H1 (cell line): ENCODE data around the gene PFKFB3. TPM values are rescaled to one million over a fixed set of nuclear protein-coding genes. Genes with fewer than 3 reads are reported as not detected.

Experiments used
- CTCF ChIA-PET: fragments of 300-600 bp; sonication (Branson Sonifier 250); formaldehyde crosslinking; loops from one replicate; lab custom pipeline; 2021; ENCODE audit not compliant: partially characterized antibody; lab: Charles Lee
- POLR2A ChIA-PET: fragments of 300-600 bp; sonication (Branson Sonifier 250); formaldehyde crosslinking; loops from one replicate; lab custom pipeline; 2021; ENCODE audit warnings: inconsistent platforms; ENCODE audit not compliant: partially characterized antibody; lab: Charles Lee
- DNase-seq, 2 experiments: peaks; one replicate each; pipeline versions ENCODE4 v3.0.0 to v3.0.0-alpha.2; 2010 to 2022; ENCODE audit warnings: low spot score in 2 of 2, low read depth in 1 of 2, mixed read lengths in 1 of 2
- FAIRE-seq: peaks from 2 replicates; lab custom pipeline; 2011; peaks lifted over from hg19 to GRCh38; lab: Jason Lieb, UNC
- H2AFZ ChIP-seq: 2 replicates; pipeline ENCODE4 v1.8.1; 2012; ENCODE audit warnings: low read length, inconsistent platforms
- H2AK5ac ChIP-seq: 2 replicates; pipeline ENCODE4 v1.6.1; 2013; ENCODE audit warnings: low read depth, low read length
- H2BK120ac ChIP-seq: replicated peaks from 2 replicates; pipeline ENCODE3; 2013; ENCODE audit warnings: low read depth, low read length, inconsistent platforms
- H2BK12ac ChIP-seq: 2 replicates; pipeline ENCODE4 v1.6.1; 2013; ENCODE audit warnings: low read depth, low read length
- H2BK15ac ChIP-seq: 2 replicates; pipeline ENCODE4 v1.6.1; 2013; ENCODE audit warnings: low read length
- H2BK20ac ChIP-seq: 2 replicates; pipeline ENCODE4 v1.6.1; 2013; ENCODE audit warnings: low read length
- H2BK5ac ChIP-seq: 2 replicates; pipeline ENCODE4 v1.6.1; 2013; ENCODE audit warnings: low read depth, low read length
- H3K14ac ChIP-seq: 2 replicates; pipeline ENCODE4 v1.6.1; 2013; ENCODE audit warnings: inconsistent platforms; ENCODE audit not compliant: insufficient read length
- H3K18ac ChIP-seq: 2 replicates; pipeline ENCODE4 v1.6.1; 2013; ENCODE audit warnings: low read length; ENCODE audit errors: extremely low read depth
- H3K23ac ChIP-seq: 2 replicates; pipeline ENCODE4 v1.6.1; 2013; ENCODE audit warnings: inconsistent platforms; ENCODE audit not compliant: insufficient read length
- H3K23me2 ChIP-seq: 2 replicates; pipeline ENCODE4 v1.6.1; 2013; ENCODE audit warnings: low read depth, low read length
- H3K27ac ChIP-seq: 2 replicates; pipeline ENCODE4 v1.6.1; 2011; ENCODE audit warnings: low read depth, low read length, inconsistent platforms
- H3K27me3 ChIP-seq, 4 experiments: replicated peaks in 1 of 4; 1 replicate in 1 of 4; 2 replicates in 3 of 4; pipeline versions ENCODE4 v1.6.1 to v1.8.1; 2011 to 2013; ENCODE audit warnings: low read length in 3 of 4, mild to moderate bottlenecking in 3 of 4, inconsistent platforms in 2 of 4, mixed read lengths in 2 of 4, moderate library complexity in 1 of 4; ENCODE audit not compliant: control insufficient read depth in 3 of 4, insufficient read depth in 3 of 4; ENCODE audit errors: extremely low read depth in 1 of 4
- H3K36me3 ChIP-seq, 4 experiments: 2 replicates each; pipeline versions ENCODE4 v1.6.1 to v1.8.1; 2011 to 2013; ENCODE audit warnings: mild to moderate bottlenecking in 4 of 4, low read length in 3 of 4, moderate library complexity in 2 of 4, control low read depth in 1 of 4, inconsistent platforms in 1 of 4; ENCODE audit not compliant: insufficient read depth in 4 of 4, control insufficient read depth in 2 of 4
- H3K4ac ChIP-seq: replicated peaks from 2 replicates; pipeline ENCODE3; 2013; ENCODE audit warnings: low read length, low read depth, mixed read lengths, inconsistent platforms; ENCODE audit not compliant: insufficient read length
- H3K4me1 ChIP-seq, 4 experiments: replicated peaks in 1 of 4; 1 replicate in 1 of 4; 2 replicates in 3 of 4; pipeline versions ENCODE4 v1.6.1 to v1.8.1; 2011 to 2013; ENCODE audit warnings: low read length in 3 of 4, inconsistent platforms in 2 of 4, mixed read lengths in 1 of 4; ENCODE audit not compliant: insufficient read depth in 4 of 4, control insufficient read depth in 3 of 4
- H3K4me2 ChIP-seq, 2 experiments: 2 replicates each; pipeline versions ENCODE4 v1.6.1 to v1.8.1; 2011 to 2013; ENCODE audit warnings: low read depth in 2 of 2, low read length in 2 of 2, control low read depth in 1 of 2, inconsistent platforms in 1 of 2, mild to moderate bottlenecking in 1 of 2; ENCODE audit not compliant: insufficient read depth in 1 of 2
- H3K4me3 ChIP-seq, 4 experiments: fragments of 200-600, 300-600 bp in 1 of 4; sonication (generic), shearing (Covaris generic), sonication (Bioruptor Twin) in 1 of 4; 2 replicates each; pipeline versions ENCODE4 v1.5.1 to v1.8.1; 2011 to 2016; ENCODE audit warnings: low read length in 4 of 4, low read depth in 3 of 4, control low read depth in 2 of 4, inconsistent platforms in 2 of 4, mild to moderate bottlenecking in 2 of 4, mixed read lengths in 1 of 4, moderate library complexity in 1 of 4; ENCODE audit not compliant: insufficient read depth in 2 of 4; ENCODE audit errors: extremely low read depth in 1 of 4
- H3K56ac ChIP-seq: replicated peaks from 2 replicates; pipeline ENCODE3; 2013; ENCODE audit warnings: low read depth, mild to moderate bottlenecking, mixed read lengths, low read length, inconsistent platforms; ENCODE audit not compliant: insufficient read length
- H3K79me1 ChIP-seq: 2 replicates; pipeline ENCODE4 v1.6.1; 2013; ENCODE audit warnings: low read depth, low read length, control low read depth
- H3K79me2 ChIP-seq, 2 experiments: 2 replicates each; pipeline versions ENCODE4 v1.6.1 to v1.8.1; 2012 to 2013; ENCODE audit warnings: low read length in 2 of 2, mild to moderate bottlenecking in 2 of 2, inconsistent platforms in 1 of 2; ENCODE audit not compliant: insufficient read depth in 2 of 2, control insufficient read depth in 1 of 2
- H3K9ac ChIP-seq, 4 experiments: replicated peaks in 1 of 4; 1 replicate in 1 of 4; 2 replicates in 3 of 4; pipeline versions ENCODE4 v1.6.1 to v1.8.1; 2011 to 2013; ENCODE audit warnings: low read depth in 3 of 4, low read length in 3 of 4, control low read depth in 2 of 4, mild to moderate bottlenecking in 2 of 4, moderate library complexity in 2 of 4, inconsistent platforms in 1 of 4; ENCODE audit errors: extremely low read depth in 1 of 4
- H3K9me3 ChIP-seq, 2 experiments: 2 replicates each; pipeline versions ENCODE4 v1.6.1 to v1.8.1; 2012 to 2013; ENCODE audit warnings: mild to moderate bottlenecking in 2 of 2, moderate library complexity in 2 of 2, control low read depth in 1 of 2, inconsistent platforms in 1 of 2, low read depth in 1 of 2, low read length in 1 of 2, mixed read lengths in 1 of 2; ENCODE audit not compliant: insufficient read depth in 2 of 2
- H4K20me1 ChIP-seq, 2 experiments: replicated peaks in 1 of 2; 2 replicates each; pipeline versions ENCODE3 to v1.8.1; 2011 to 2013; ENCODE audit warnings: inconsistent platforms in 2 of 2, low read length in 2 of 2, mild to moderate bottlenecking in 1 of 2; ENCODE audit not compliant: insufficient read depth in 2 of 2, control insufficient read depth in 1 of 2
- H4K5ac ChIP-seq: 2 replicates; pipeline ENCODE4 v1.6.1; 2013; ENCODE audit warnings: low read length, low read depth, mixed read lengths, inconsistent platforms; ENCODE audit not compliant: insufficient read length
- H4K8ac ChIP-seq: 2 replicates; pipeline ENCODE4 v1.8.0; 2013; ENCODE audit warnings: mild to moderate bottlenecking, moderate library complexity, low read length, inconsistent platforms; ENCODE audit not compliant: insufficient read depth; ENCODE audit errors: extremely low read depth
- H4K91ac ChIP-seq: replicated peaks from 2 replicates; pipeline ENCODE3; 2013; ENCODE audit warnings: low read length, mixed read lengths, inconsistent platforms; ENCODE audit not compliant: insufficient read length
- CBX5 ChIP-seq: fragments of 300-800, 300-1000 bp; sonication (generic); IDR thresholded peaks from 2 replicates; pipeline ENCODE4 v1.7.1; 2016; ENCODE audit warnings: antibody characterized with exemption, low read length, low read depth
- CEBPB ChIP-seq: IDR thresholded peaks from 2 replicates; pipeline ENCODE4 v1.6.1; 2012; ENCODE audit warnings: low read depth, low read length
- GTF2F1 ChIP-seq: IDR thresholded peaks from 2 replicates; pipeline ENCODE4 v1.6.1; 2012; ENCODE audit warnings: low read depth, low read length, improper control_type of control experiment, borderline replicate concordance
- KDM1A ChIP-seq: fragments of 200-600, 300-600 bp; sonication (generic); IDR thresholded peaks from 2 replicates; pipeline ENCODE4 v1.7.1; 2016; ENCODE audit warnings: mild to moderate bottlenecking, low read length, borderline replicate concordance
- KDM5A ChIP-seq: fragments of 200-600 bp; IDR thresholded peaks from 2 replicates; pipeline ENCODE4 v1.7.1; 2012; ENCODE audit warnings: mild to moderate bottlenecking, low read length, inconsistent platforms, mixed read lengths
- PHF8 ChIP-seq: fragments of 200-600 bp; sonication (generic); conservative IDR thresholded peaks from 2 replicates; pipeline ENCODE4 v1.7.1; 2012; ENCODE audit warnings: low read depth, mild to moderate bottlenecking, inconsistent platforms, low read length, moderate library complexity
- RAD21 ChIP-seq, 2 experiments: IDR thresholded peaks in 1 of 2; conservative IDR thresholded peaks in 1 of 2; 2 replicates each; pipeline ENCODE4 v1.6.1; 2011; ENCODE audit warnings: low read depth in 2 of 2, low read length in 2 of 2, improper control_type of control experiment in 1 of 2, inconsistent platforms in 1 of 2, mild to moderate bottlenecking in 1 of 2, moderate library complexity in 1 of 2
- SAP30 ChIP-seq: fragments of 300-600 bp; sonication (generic); IDR thresholded peaks from 2 replicates; pipeline ENCODE4 v1.7.1; 2012; ENCODE audit warnings: low read length, moderate library complexity, mild to moderate bottlenecking, inconsistent platforms; ENCODE audit not compliant: insufficient read depth, insufficient replicate concordance
- SIRT6 ChIP-seq: IDR thresholded peaks from one replicate; pipeline ENCODE4 v1.7.1; 2012; ENCODE audit warnings: low read length, inconsistent platforms
- TEAD4 ChIP-seq: IDR thresholded peaks from 2 replicates; pipeline ENCODE4 v1.6.1; 2012; ENCODE audit warnings: low read depth, low read length, inconsistent platforms, mixed read lengths
- ZNF274 ChIP-seq: IDR thresholded peaks from 2 replicates; pipeline ENCODE4 v1.7.0; 2012; ENCODE audit warnings: low read length, borderline replicate concordance; ENCODE audit errors: extremely low read depth
- WGBS, 2 experiments: shearing (Covaris generic) in 1 of 2; methylation state at CpG; one replicate each; pipeline versions ENCODE4 v1.1.6 to v1.1.7; 2013 to 2015; ENCODE audit warnings: low lambda C conversion rate in 2 of 2, mixed read lengths in 2 of 2, inconsistent platforms in 1 of 2, low coverage in 1 of 2, missing lambda C conversion rate in 1 of 2; ENCODE audit not compliant: insufficient replicate concordance in 2 of 2, insufficient coverage in 1 of 2, insufficient read length in 1 of 2; ENCODE audit errors: extremely low coverage in 1 of 2, missing lambda C conversion rate in 1 of 2; 5-methylcytosine and 5-hydroxymethylcytosine counted together
- polyA plus RNA-seq, 7 experiments: library from polyadenylated mRNA; depleted of rRNA in 3 of 7; stranded (reverse) in 5 of 7; unstranded in 2 of 7; fragments of >200 nt in 5 of 7; fragments of 200-250 nt in 2 of 7; gene quantifications; 1 replicate in 5 of 7; 2 replicates in 1 of 7; 4 replicates in 1 of 7; pipeline versions ENCODE4 v1.2.1 to v1.2.3, GENCODE V29; 2011 to 2013; ENCODE audit warnings: missing spikeins in 2 of 7, mixed read lengths in 2 of 7
- total RNA-seq: library from RNA; stranded (reverse); fragmentation: NEBNext Ultra II Directional; extraction: Animal tissue kit (Norgen Biotek cat#: 25700); gene quantifications from 2 replicates; pipeline ENCODE4 v1.2.1, GENCODE V29; 2021
- TF ChIP-seq, protein P1 (sequence below): IDR thresholded peaks from 2 replicates; pipeline ENCODE4 v1.6.1; 2011; ENCODE audit warnings: low read depth, mild to moderate bottlenecking, low read length; ENCODE audit not compliant: insufficient read depth
- TF ChIP-seq, protein P2 (sequence below): IDR thresholded peaks from 2 replicates; pipeline ENCODE4 v1.6.1; 2012; ENCODE audit warnings: inconsistent platforms

The PFKFB3 gene
- total and polyA plus RNA-seq, 2 of the 8 experiments (the other 6 are each of a cell fraction or from before 2014, with no cell fraction given) = 15.6 to 32.0 TPM

DNA sequence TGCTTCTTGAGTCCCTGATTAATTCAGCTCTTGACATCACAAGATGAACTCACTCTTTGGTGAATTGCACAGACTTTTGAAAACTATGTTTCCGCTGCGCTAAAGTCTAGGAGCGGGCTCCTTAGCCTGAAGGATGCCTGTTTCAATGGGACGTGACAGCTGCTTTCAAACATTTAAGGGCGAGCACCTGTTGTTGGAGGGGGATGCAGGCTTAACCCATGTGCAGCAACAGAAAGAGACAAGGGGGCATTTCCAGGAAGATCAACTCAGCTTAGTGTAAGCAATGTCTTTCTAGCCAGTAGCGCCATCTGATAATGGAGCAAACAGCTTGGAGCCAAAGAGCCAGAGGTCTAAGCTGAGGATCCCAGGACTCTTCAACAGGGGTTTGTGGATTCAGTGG, 8.4 kb upstream of the PFKFB3 start:
- 99% methylated on average over 6 of the region's 6 CpGs; no CpG with 5 or more reads in 1 of the 2 experiments for WGBS, 2 experiments
- H3K56ac ChIP-seq = no peak overlapping the region
- no peak overlapping the region for H2BK12ac ChIP-seq
- no peak overlapping the region for H4K5ac ChIP-seq
- no peak overlapping the region for H3K27ac ChIP-seq
- FAIRE-seq (no peak), DNase-seq (no peak)
- no peak overlapping the region for H4K8ac ChIP-seq
- no peak overlapping the region for H3K9ac ChIP-seq
- H3K4me2 ChIP-seq = no peak overlapping the region
- H3K79me2 ChIP-seq = no peaks in the 10 kb centered on the region
- ChIA-PET CTCF (interaction anchor here (0.6 to 2.8 kb wide), 7 partner anchors 9 to 214 kb away, joined by 3 to 12 read pairs (median 3); partner anchors contain the start of gene PFKFB3), POLR2A (interaction anchor here (0.6 to 2.1 kb wide), 4 partner anchors 8 to 14 kb away, joined by 3 to 11 read pairs (median 4); partner anchors contain the start of gene PFKFB3)
- H3K14ac ChIP-seq = no peak overlapping the region
- H3K9me3 ChIP-seq = no peaks in the 10 kb centered on the region
- H3K23me2 ChIP-seq = no peaks in the 10 kb centered on the region
- H2BK15ac ChIP-seq = no peak overlapping the region
- H2AK5ac ChIP-seq = no peak overlapping the region
- no peak overlapping the region for H2BK5ac ChIP-seq
- no peaks in the 10 kb centered on the region; a peak in 1 of 7 replicates for H3K4me1 ChIP-seq
- H2BK20ac ChIP-seq = no peak overlapping the region
- no peak overlapping the region for H2AFZ ChIP-seq
- no peak overlapping the region for H4K91ac ChIP-seq
- H3K79me1 ChIP-seq = peaks cover 2% of the 10 kb centered on the region; the same call in 1 of the 2 replicates
- H3K36me3 ChIP-seq = no peaks in the 10 kb centered on the region
- H3K18ac ChIP-seq = no peak overlapping the region
- no peak overlapping the region for H2BK120ac ChIP-seq
- no peak overlapping the region for H3K4ac ChIP-seq
- no peak overlapping the region for H3K4me3 ChIP-seq
- peaks cover 0 to 7% (median 6%) of the 10 kb centered on the region in 4 experiments; a peak in 5 of 7 replicates for H3K27me3 ChIP-seq
- H4K20me1 ChIP-seq = peaks cover 2 to 4% of the 10 kb centered on the region in 2 experiments
- no peak overlapping the region for H3K23ac ChIP-seq
- TF ChIP-seq KDM1A (no peak), TEAD4 (no peak), SAP30 (no peak), KDM5A (no peak), GTF2F1 (no peak), SIRT6 (no peak), RAD21 (IDR thresholded peaks at IDR 0.05 in 1 of 2, conservative IDR thresholded peaks at IDR 0.05 in 1 of 2; ENCODE audit: low read depth in 2 of 2, low read length in 2 of 2) (no peak), PHF8 (no peak), ZNF274 (no peak), CBX5 (no peak), CEBPB (no peak)
- TF ChIP-seq, protein P1, sequence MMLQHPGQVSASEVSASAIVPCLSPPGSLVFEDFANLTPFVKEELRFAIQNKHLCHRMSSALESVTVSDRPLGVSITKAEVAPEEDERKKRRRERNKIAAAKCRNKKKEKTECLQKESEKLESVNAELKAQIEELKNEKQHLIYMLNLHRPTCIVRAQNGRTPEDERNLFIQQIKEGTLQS = no peak
- TF ChIP-seq, protein P2, sequence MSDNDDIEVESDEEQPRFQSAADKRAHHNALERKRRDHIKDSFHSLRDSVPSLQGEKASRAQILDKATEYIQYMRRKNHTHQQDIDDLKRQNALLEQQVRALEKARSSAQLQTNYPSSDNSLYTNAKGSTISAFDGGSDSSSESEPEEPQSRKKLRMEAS = no peak
